NCI-H1417 (cell line): ENCODE measurements around the gene MYO1D.
"Not testable (repeated sequence)": the region's sequence is repeated elsewhere in the genome, so short reads cannot be mapped to it uniquely, and the experiment has no call there.

Experiments used
- DNase-seq, 3 experiments: peaks; one replicate each; lab custom pipeline; 2025; lab: John Stamatoyannopoulos, UW

MYO1D gene

DNA sequence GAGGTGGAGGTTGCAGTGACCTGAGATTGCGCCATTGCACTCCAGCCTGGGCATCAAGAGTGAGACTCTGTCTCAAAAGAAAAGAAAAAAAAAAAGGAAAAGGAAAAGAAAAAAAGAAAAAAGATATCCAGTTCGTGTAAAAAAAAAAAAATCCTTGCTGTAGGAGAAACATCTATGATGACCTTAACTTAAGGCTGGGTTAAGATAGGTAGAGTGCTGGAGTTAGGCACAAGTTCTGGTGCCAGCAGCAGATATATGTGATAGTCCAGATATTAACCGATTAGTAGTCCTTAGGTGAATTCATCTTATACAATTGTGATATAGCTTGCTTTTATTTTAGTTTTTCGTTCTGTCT is 415.4 kb downstream of the MYO1D start:
- no peak for DNase-seq

DNA sequence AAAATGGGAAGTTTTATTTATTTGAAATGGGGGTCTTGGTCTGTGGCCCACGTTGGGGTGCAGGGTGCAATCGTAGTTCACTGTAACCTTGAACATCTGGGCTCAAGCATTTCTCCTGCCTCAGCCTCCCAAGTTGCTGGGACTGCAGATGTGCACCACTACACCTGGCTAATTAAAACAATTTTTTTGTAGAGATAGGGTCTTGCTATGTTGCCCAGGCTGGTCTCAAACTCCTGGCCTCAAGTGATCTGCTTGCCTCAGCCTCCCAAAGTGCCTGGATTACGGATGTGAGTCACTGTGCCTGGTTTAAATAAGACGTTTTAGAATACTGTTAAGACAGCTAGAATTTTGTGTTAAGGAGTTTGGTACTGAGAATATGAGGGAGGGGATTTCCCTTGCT is 416.9 kb downstream of the MYO1D start:
- no peak for DNase-seq

DNA sequence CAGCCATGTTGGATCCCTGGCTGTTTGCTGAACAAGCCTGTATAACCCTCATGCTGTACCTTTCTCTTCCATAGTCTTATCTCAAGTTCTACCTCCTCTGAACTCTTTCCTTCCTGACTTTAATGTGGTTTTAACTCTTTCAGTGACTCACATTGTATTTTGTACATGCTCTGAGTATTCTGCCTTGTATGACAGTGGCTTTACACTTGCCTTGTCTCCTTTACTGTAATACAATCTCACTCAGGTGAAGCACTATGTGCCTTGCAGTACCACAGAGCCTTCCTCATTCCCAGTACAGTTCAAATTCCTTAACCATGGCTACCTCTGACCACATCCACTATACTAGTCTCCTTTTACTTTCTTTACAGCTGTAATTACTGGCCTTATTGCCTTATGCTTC is 418.6 kb downstream of the MYO1D start:
- no peak for DNase-seq

DNA sequence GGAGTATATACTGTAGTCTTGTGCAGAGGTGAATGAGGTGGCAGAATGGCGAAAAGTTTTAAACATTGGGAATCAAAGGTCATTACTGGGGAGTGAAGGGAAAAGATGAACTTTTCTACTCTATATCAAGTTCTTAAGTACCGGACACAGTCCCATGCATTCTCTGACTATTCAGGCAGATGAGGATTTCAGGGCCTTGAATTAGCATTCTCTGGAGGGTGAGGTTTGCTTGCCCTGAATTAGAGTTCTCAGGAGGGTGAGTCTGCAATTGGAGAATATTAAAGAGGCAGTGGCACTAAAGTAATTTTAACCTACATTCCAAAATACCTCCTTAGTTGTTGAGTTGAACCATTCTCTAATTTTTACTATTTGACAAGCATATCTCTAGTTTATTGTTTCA is 423.6 kb downstream of the MYO1D start:
- no peak for DNase-seq

DNA sequence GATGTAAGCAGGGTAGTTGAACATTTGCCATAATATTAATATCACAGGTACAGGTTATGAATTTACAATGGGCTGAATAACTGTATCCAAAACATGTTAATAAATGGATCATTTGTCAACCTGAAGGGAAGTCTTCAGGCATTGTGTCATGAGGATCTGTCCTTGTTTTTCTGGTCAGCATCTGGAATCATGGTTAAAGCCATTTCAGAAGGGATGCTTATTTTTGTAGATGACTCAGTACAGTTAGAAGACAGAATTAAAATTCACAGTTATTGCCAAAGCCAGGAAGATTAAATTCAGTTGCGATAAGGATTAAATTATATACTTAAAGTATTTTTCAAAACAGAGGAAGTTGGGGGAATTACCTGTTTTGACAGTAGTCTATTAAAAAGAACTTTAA is 424.6 kb downstream of the MYO1D start:
- no peak for DNase-seq

DNA sequence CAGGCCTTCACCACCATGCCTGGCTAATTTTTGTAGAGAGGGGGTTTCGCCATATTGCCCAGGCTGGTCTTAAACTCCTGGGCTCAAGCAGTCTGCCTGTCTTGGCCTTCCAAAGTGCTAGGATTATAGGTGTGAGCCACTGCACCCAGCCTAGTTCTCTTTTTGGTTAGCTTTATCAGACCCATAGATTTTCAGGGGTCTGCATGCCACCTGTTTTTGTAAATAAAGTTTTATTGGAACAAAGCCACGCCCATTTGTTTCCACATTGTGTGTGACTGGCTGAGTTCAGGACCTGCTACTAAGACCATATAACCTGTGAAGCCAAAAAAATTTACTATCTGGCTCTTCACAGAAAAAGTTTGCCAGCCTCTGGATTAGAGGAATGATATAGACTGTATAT is 425.0 kb downstream of the MYO1D start:
- DNase-seq = no peak

DNA sequence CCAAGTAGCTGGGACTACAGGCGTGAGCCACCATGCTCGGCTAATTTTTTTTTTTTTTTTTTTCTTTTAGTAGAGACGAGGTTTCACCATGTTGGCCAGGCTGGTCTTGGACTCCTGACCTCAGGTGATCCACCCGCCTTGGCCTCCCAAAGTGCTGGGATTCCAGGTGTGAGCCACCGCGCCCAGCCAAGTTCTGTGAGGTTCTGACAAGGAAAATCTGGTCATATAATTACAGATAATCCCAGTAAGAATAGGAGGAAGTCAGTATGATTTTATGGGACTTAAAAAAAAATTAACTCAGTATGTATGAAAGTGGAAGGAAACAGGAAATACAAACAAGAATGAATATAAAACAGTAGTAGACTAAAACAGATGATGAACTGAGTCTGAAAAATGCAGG is 426.5 kb downstream of the MYO1D start:
- DNase-seq = not testable (repeated sequence)

DNA sequence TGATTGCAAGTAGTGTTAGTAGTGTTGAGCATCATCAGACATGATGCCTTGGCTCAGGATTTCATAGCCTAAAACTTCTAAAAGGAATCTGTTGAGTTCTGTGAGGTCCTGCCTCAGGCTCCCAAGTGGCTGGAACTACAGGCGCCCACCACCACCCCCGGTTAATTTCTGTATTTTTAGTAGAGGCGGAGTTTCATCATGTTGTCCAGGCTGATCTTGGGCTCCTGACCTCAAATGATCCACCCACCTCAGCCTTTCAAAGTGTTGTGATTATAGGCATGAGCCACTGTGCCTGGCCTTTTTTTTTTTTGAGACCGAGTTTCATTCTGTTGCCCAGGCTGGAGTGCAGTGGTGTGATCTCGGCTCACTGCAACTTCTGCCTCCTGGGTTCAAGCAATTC is 427.0 kb downstream of the MYO1D start:
- DNase-seq = no peak

DNA sequence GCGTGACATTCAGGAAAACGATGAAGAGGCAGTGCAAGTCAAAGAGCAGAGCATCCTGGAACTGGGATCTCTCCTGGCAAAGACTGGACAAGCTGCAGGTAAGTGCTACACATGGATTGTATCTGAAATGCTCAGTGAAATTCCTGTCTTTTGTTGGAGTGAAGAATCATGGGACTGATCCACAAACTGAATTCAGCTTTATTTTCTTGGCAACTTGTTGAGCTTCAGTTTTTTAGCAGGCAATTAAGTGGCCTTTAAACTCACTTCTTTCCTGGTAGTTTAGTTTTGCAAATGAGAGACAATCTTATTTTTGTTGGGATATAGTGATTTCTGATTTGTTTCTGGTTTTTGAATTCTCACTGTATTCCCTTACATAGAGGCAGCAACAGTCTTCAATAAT is 430.0 kb downstream of the MYO1D start:
- DNase-seq = no peak

DNA sequence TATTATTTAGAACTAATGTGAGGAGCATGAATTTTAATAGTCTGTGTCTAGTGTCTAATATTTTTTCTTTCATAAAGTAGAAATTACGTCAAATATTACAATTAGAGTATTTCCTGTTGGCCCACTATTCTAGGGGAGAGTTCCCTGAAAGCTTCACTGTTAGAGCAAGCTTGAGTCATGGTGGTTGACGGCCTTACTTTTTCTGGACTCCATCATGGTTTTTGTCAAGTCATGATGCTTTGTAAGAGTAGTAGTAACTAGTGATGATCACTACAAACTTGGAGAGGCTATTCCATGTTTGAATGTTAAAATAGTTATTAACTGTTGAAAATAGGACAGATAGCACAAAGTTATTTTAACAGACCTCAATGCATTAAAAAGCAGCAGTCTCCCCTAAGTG is 431.0 kb downstream of the MYO1D start:
- no peak for DNase-seq

DNA sequence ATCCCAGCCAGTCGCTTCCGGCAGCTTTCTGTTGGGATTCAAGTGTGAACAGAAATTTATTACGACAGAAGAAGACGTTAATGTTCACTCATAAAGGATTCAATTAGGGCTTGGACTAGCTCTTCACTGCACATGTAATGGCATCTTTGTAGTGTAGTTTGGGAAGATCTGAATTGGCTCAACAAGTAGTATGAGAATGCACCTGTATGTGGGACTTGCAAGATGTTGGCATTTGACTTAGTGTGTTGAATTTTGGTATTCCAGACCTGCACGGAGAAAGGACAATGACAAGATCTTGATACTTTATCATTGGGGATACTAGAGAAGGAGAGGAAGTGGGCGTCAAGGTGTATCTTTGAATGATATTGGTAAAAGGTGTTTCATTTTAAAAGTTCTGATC is 431.4 kb downstream of the MYO1D start:
- no peak for DNase-seq

DNA sequence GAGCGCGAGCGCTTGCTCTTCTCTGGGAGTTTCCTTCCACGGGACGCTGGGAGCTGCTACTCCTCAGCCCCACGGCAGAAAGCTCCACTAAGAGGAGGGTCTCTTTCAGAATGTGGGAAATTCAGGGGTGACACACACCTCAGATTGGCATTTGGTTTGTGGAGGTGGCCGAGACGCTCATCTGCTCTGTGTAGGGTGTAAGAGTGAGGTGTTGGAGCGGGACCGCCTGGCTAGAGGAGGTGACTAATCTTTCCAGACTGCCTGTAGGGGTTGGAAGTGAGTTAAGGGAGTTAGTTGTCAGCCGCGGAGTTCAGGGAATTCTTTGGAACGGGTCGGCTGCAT is 431.9 kb downstream of the MYO1D start:
- DNase-seq = peak in 2 of 3 experiments; percentile 43 to 59

DNA sequence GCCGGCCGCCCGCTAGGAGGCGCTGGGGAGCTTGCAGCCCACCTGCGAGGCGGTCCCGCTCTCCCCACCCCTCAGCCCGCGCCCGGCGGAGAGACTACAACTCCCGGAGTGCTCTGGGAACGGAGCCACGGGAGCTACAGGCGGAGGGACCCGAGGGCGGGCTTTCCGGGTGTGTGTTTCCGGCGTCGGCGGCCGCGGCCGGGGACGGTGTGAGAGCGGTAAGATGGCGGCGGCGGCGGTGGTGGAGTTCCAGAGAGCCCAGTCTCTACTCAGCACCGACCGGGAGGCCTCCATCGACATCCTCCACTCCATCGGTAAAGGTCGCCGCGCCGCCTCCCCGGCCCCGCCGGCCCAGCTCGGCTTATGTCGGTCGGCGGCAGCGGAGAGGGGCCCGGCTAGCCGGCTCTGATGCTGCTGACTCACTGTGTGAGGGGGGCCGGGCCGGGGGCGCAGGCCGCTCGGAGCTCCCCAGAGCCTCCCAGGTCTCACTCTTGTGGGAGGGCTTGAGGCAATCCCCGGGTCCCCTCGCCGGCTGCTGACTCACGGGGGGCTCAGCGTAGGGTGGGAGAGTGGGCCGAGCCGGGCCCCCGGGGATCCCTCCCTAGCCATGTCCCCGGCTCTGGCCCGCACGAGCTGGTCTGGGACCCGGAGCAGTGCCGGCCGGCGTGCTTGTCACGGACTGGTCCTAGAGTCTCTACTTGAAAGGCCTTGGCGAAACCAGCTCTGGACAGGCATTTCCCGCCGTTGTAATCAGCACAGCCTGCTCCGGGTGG is 432.4 kb downstream of the MYO1D start, which contains the start of gene PSMD11:
Gene PSMD11, plus strand, starts transcription at position 210 of the 773 bp plus-strand sequence. Its CDS starts 14 bp downstream, at position 224.
- peak; percentile 93 to 97 (median 94) for DNase-seq

DNA sequence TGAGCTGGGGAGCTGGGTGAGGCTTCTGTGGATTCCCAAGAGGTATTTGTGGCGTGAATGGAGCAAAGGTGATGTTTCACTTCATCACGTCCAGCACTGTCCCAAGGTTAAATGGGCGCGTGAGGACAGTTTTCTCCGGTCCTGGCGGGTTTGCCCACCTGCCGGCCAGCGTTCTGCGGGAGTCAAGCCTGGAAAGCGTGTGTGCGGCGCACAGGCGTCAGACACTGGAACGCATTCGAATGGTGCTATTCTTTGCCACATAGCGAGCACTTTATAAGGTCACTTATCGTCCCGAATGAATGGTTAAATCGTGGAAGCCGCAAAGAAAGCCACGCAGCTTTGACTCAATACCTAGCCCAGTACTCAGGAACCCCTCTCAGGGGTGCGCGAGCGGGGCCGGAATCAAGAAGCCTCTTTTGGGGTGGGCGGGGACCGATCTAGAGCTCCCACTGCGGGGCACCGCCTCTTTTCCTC is 433.1 kb downstream of the MYO1D start:
- DNase-seq = no peak
